Natural killer cell (primary cell): ENCODE measurements around the gene EEF2K. TPM values are rescaled to one million over a fixed set of nuclear protein-coding genes. Genes with fewer than 3 reads are reported as not detected.

Experiments used
- ATAC-seq, 3 donors: fragments of 150-1000 bp in 2 of 3; fragments of 200-7000 bp in 1 of 3; cut with Tn5 transposase; 1 replicate in 1 of 3; 2 replicates in 2 of 3; pipeline ENCODE4 v1.10.0; 2021; ENCODE audit warnings: mild to moderate bottlenecking in 2 of 3, moderate library complexity in 2 of 3
- DNase-seq, 2 donors: peaks; one replicate each; pipeline versions ENCODE4 v3.0.0 to v3.0.0-alpha.2; 2013 to 2021; ENCODE audit warnings: mixed read lengths in 1 of 2
- H3K27ac ChIP-seq: one replicate; pipeline ENCODE4 v1.5.1; 2013; ENCODE audit warnings: mild to moderate bottlenecking, low read length
- H3K27me3 ChIP-seq: one replicate; pipeline ENCODE4 v1.6.1; 2013; ENCODE audit warnings: low read length; ENCODE audit not compliant: control insufficient read depth, insufficient read depth
- H3K36me3 ChIP-seq: one replicate; pipeline ENCODE4 v1.6.1; 2013; ENCODE audit warnings: low read length; ENCODE audit not compliant: control insufficient read depth, insufficient read depth
- H3K4me1 ChIP-seq: one replicate; pipeline ENCODE4 v1.6.1; 2013; ENCODE audit warnings: low read length; ENCODE audit not compliant: control insufficient read depth, insufficient read depth
- H3K4me3 ChIP-seq: one replicate; pipeline ENCODE4 v1.5.1; 2013; ENCODE audit warnings: low read length
- H3K9me3 ChIP-seq: one replicate; pipeline ENCODE4 v1.6.1; 2013; ENCODE audit warnings: low read length; ENCODE audit not compliant: control insufficient read depth, insufficient read depth
- H3K27ac Mint-ChIP-seq, 2 donors: one replicate each; pipeline ENCODE4 v1.8.0; 2022; ENCODE audit warnings: mild to moderate bottlenecking in 2 of 2, mixed read lengths in 2 of 2, moderate library complexity in 1 of 2
- H3K27me3 Mint-ChIP-seq, 2 donors: one replicate each; pipeline ENCODE4 v1.8.0; 2022; ENCODE audit warnings: low read depth in 2 of 2, mixed read lengths in 2 of 2
- H3K36me3 Mint-ChIP-seq: one replicate; pipeline ENCODE4 v1.8.0; 2022; ENCODE audit warnings: mixed read lengths
- H3K4me1 Mint-ChIP-seq, 2 donors: one replicate each; pipeline ENCODE4 v1.8.0; 2022; ENCODE audit warnings: mixed read lengths in 2 of 2
- H3K4me3 Mint-ChIP-seq: one replicate; pipeline ENCODE4 v1.8.0; 2022; ENCODE audit warnings: mild to moderate bottlenecking, moderate library complexity, mixed read lengths
- H3K9me3 Mint-ChIP-seq, 2 donors: one replicate each; pipeline ENCODE4 v1.8.0; 2022; ENCODE audit warnings: mixed read lengths in 2 of 2
- WGBS: methylation state at CpG from one replicate; pipeline ENCODE4 v1.1.7; 2013; ENCODE audit warnings: missing lambda C conversion rate; ENCODE audit not compliant: insufficient coverage; 5-methylcytosine and 5-hydroxymethylcytosine counted together
- intact Hi-C: fragments of 100-400 bp; cut with micrococcal nuclease; formaldehyde crosslinking; loops from one replicate; pipeline ENCODE4 v1.14.2; 2022
- total RNA-seq, 4 donors: library from RNA; stranded (reverse); fragments of 120-200 nt in 1 of 4; gene quantifications; one replicate each; pipeline versions ENCODE4 v1.2.3 to v1.2.4, GENCODE V29; 2013 to 2022
- TF ChIP-seq, protein P1 (sequence below): fragments of 200-600 bp; IDR thresholded peaks from one replicate; pipeline ENCODE4 v1.8.0; 2022; ENCODE audit warnings: antibody characterized with exemption

The EEF2K gene
- total RNA-seq, 3 donors from 2014 or later (not counting 1 experiment from before 2014, with no cell fraction given), result 12.6 to 33.5 (median 22.9) TPM

DNA sequence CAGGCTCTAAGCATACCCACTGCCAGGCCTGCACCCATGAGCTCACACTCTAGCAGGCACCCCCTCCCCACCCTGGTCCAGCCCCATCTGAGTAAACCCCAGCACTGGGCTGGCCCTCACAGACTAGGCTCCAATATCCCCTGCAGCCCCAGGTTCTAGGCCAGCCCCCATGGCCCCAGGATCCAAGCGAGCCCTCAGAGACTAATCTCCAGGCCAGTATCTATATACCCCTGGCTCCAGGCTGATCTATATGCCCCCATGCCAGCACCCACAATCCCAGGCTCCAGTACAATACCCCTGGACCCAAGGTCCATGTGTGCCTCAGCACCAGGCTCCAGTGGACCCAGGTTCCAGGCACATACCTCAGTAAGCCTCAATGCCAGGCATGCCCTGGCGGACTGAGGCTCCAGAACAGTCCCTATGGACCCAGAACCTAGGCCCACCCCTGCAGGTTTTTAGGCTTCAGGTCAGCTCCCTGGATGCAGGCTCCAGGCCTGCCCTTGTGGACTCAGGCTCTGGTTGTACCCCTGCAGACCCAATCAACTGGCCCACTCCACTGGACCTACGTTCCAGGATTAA lies 129.7 kb downstream of the EEF2K start:
- DNase-seq, result no peak
- ATAC-seq, result no peak
- Histone ChIP-seq H3K27ac (no peak overlapping the region), H3K9me3 (peaks cover 10% of the 10 kb centered on the region), H3K36me3 (peaks cover 49% of the 10 kb centered on the region), H3K4me3 (no peak overlapping the region), H3K27me3 (no peaks in the 10 kb centered on the region), H3K4me1 (no peaks in the 10 kb centered on the region)
- TF ChIP-seq, protein P1, sequence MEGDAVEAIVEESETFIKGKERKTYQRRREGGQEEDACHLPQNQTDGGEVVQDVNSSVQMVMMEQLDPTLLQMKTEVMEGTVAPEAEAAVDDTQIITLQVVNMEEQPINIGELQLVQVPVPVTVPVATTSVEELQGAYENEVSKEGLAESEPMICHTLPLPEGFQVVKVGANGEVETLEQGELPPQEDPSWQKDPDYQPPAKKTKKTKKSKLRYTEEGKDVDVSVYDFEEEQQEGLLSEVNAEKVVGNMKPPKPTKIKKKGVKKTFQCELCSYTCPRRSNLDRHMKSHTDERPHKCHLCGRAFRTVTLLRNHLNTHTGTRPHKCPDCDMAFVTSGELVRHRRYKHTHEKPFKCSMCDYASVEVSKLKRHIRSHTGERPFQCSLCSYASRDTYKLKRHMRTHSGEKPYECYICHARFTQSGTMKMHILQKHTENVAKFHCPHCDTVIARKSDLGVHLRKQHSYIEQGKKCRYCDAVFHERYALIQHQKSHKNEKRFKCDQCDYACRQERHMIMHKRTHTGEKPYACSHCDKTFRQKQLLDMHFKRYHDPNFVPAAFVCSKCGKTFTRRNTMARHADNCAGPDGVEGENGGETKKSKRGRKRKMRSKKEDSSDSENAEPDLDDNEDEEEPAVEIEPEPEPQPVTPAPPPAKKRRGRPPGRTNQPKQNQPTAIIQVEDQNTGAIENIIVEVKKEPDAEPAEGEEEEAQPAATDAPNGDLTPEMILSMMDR, result no peak
- peaks cover 8 to 22% of the 10 kb centered on the region in 2 donors for H3K9me3 Mint-ChIP-seq
- WGBS, result 98% methylated on average over 3 of the region's 3 CpGs
- peaks cover 67% of the 10 kb centered on the region for H3K36me3 Mint-ChIP-seq
- H3K27ac Mint-ChIP-seq, result no peak overlapping the region
- no peaks in the 10 kb centered on the region for H3K4me1 Mint-ChIP-seq
- no peak overlapping the region for H3K4me3 Mint-ChIP-seq
- intact Hi-C loops, result no loop called here
- H3K27me3 Mint-ChIP-seq, result no peaks in the 10 kb centered on the region

DNA sequence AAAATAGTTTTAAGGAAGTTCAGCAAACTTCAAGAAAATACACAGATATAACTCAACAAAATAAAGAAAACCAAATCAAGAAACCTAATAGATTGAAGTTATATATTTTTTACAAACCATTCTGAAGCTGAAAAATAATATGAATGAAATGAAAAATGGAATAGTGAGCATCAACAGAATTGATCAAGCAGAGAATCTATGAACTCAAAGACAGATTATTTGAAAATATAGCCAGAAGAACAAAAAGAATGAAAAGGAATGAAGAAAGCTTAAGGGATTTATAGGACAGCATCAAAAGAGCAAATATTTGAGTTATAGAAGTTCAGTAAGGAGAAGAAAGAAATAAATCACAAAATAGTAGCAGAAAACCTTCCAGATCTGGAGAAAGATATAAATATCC lies 130.5 kb downstream of the EEF2K start:
- H3K4me1 ChIP-seq, result no peaks in the 10 kb centered on the region
- intact Hi-C loops, result no loop called here
- H3K9me3 ChIP-seq, result peaks cover 10% of the 10 kb centered on the region
- H3K4me3 Mint-ChIP-seq, result no peak overlapping the region
- peaks cover 44% of the 10 kb centered on the region for H3K36me3 ChIP-seq
- H3K4me1 Mint-ChIP-seq, result no peaks in the 10 kb centered on the region
- ATAC-seq, result no peak
- TF ChIP-seq, protein P1, result no peak
- H3K27me3 ChIP-seq, result no peaks in the 10 kb centered on the region
- no peak for DNase-seq
- no peak overlapping the region for H3K27ac Mint-ChIP-seq
- peaks cover 8 to 22% of the 10 kb centered on the region in 2 donors for H3K9me3 Mint-ChIP-seq
- H3K4me3 ChIP-seq, result no peak overlapping the region
- H3K27ac ChIP-seq, result no peak overlapping the region
- peaks cover 64% of the 10 kb centered on the region for H3K36me3 Mint-ChIP-seq
- H3K27me3 Mint-ChIP-seq, result no peaks in the 10 kb centered on the region

DNA sequence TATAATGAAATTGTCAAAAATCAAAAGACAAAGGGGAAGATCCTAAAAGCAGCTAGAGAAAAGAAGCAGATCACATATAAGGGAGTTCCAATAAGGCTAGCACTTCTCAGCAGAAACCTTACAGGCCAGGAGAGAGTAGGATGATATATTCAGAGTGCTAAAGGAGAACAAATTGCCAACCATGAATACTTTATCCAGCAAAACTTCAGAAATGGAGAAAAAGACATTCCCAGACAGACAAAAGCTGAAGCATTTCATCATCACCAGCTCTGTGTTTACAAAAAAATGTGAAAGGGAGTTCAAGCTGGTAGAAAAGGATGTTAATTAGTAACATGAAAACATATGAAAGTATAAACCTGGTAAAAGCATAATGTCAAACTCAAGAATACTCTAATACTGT lies 131.0 kb downstream of the EEF2K start:
- Histone ChIP-seq H3K9me3 (peaks cover 10% of the 10 kb centered on the region), H3K4me1 (no peaks in the 10 kb centered on the region), H3K36me3 (peaks cover 39% of the 10 kb centered on the region), H3K27ac (no peak overlapping the region), H3K4me3 (no peak overlapping the region), H3K27me3 (no peaks in the 10 kb centered on the region)
- DNase-seq, result no peak
- H3K4me1 Mint-ChIP-seq, result no peaks in the 10 kb centered on the region
- H3K9me3 Mint-ChIP-seq, result peaks cover 8 to 22% of the 10 kb centered on the region in 2 donors
- no peak overlapping the region for H3K27ac Mint-ChIP-seq
- peaks cover 59% of the 10 kb centered on the region for H3K36me3 Mint-ChIP-seq
- intact Hi-C loops, result no loop called here
- no peak overlapping the region for H3K4me3 Mint-ChIP-seq
- ATAC-seq, result no peak
- TF ChIP-seq, protein P1, result no peak
- H3K27me3 Mint-ChIP-seq, result no peaks in the 10 kb centered on the region
